ENCODE results near the gene RANBP10.

The RANBP10 gene

GRCh38 chr16:67733734-67734470 is 72.5 kb downstream of the RANBP10 start:
- H3K9ac ChIP-seq (ENCODE audit: low read length), result no peak overlapping the region
- H3K4me3 ChIP-seq (ENCODE audit: low read length), result no peak overlapping the region
- H3K36me3 ChIP-seq (ENCODE audit: control insufficient read depth, low read depth, low read length), result peaks cover 20% of the 10 kb centered on the region
- H3K9me3 ChIP-seq (ENCODE audit: control insufficient read depth, low read depth, low read length), result no peaks in the 10 kb centered on the region
- no peak overlapping the region for H3K27ac ChIP-seq (ENCODE audit: low read length)
- no peaks in the 10 kb centered on the region for H3K27me3 ChIP-seq (ENCODE audit: control insufficient read depth, insufficient read depth, low read length)
- H3K4me1 ChIP-seq (ENCODE audit: control insufficient read depth, low read depth, low read length), result no peaks in the 10 kb centered on the region

- H3K4me1 ChIP-seq (ENCODE audit: control insufficient read depth, low read depth, low read length), result no peaks in the 10 kb centered on the region
- H3K27ac ChIP-seq (ENCODE audit: low read length), result no peak overlapping the region
- H3K9me3 ChIP-seq (ENCODE audit: control insufficient read depth, low read depth, low read length), result no peaks in the 10 kb centered on the region
- no peaks in the 10 kb centered on the region for H3K27me3 ChIP-seq (ENCODE audit: control insufficient read depth, insufficient read depth, low read length)
- H3K4me3 ChIP-seq (ENCODE audit: low read length), result no peak overlapping the region
- no peak overlapping the region for H3K9ac ChIP-seq (ENCODE audit: low read length)
- H3K36me3 ChIP-seq (ENCODE audit: control insufficient read depth, low read depth, low read length), result peaks cover 20% of the 10 kb centered on the region
These were observed 74.6 kb downstream of the RANBP10 start for GRCh38 chr16:67731753-67732095.

GRCh38 chr16:67731071-67731752 is 75.1 kb downstream of the RANBP10 start:
- Histone ChIP-seq H3K4me1 (ENCODE audit: control insufficient read depth, low read depth, low read length) (no peaks in the 10 kb centered on the region), H3K9ac (ENCODE audit: low read length) (no peak overlapping the region), H3K27me3 (ENCODE audit: control insufficient read depth, insufficient read depth, low read length) (no peaks in the 10 kb centered on the region), H3K36me3 (ENCODE audit: control insufficient read depth, low read depth, low read length) (peaks cover 20% of the 10 kb centered on the region), H3K27ac (ENCODE audit: low read length) (no peak overlapping the region), H3K4me3 (ENCODE audit: low read length) (no peak overlapping the region), H3K9me3 (ENCODE audit: control insufficient read depth, low read depth, low read length) (no peaks in the 10 kb centered on the region)

GRCh38 chr16:67730326-67730725 is 76.0 kb downstream of the RANBP10 start:
- Histone ChIP-seq H3K27ac (ENCODE audit: low read length) (no peak overlapping the region), H3K4me3 (ENCODE audit: low read length) (no peak overlapping the region), H3K27me3 (ENCODE audit: control insufficient read depth, insufficient read depth, low read length) (no peaks in the 10 kb centered on the region), H3K9ac (ENCODE audit: low read length) (no peak overlapping the region), H3K9me3 (ENCODE audit: control insufficient read depth, low read depth, low read length) (no peaks in the 10 kb centered on the region), H3K36me3 (ENCODE audit: control insufficient read depth, low read depth, low read length) (peaks cover 20% of the 10 kb centered on the region), H3K4me1 (ENCODE audit: control insufficient read depth, low read depth, low read length) (no peaks in the 10 kb centered on the region)

GRCh38 chr16:67729636-67730248 is 76.6 kb downstream of the RANBP10 start:
- no peak overlapping the region for H3K27ac ChIP-seq (ENCODE audit: low read length)
- H3K4me3 ChIP-seq (ENCODE audit: low read length), result no peak overlapping the region
- H3K4me1 ChIP-seq (ENCODE audit: control insufficient read depth, low read depth, low read length), result no peaks in the 10 kb centered on the region
- H3K9me3 ChIP-seq (ENCODE audit: control insufficient read depth, low read depth, low read length), result no peaks in the 10 kb centered on the region
- H3K27me3 ChIP-seq (ENCODE audit: control insufficient read depth, insufficient read depth, low read length), result no peaks in the 10 kb centered on the region
- H3K9ac ChIP-seq (ENCODE audit: low read length), result no peak overlapping the region
- H3K36me3 ChIP-seq (ENCODE audit: control insufficient read depth, low read depth, low read length), result peaks cover 20% of the 10 kb centered on the region

- Histone ChIP-seq H3K27ac (ENCODE audit: low read length) (no peak overlapping the region), H3K9ac (ENCODE audit: low read length) (no peak overlapping the region), H3K4me1 (ENCODE audit: control insufficient read depth, low read depth, low read length) (no peaks in the 10 kb centered on the region), H3K4me3 (ENCODE audit: low read length) (no peak overlapping the region), H3K9me3 (ENCODE audit: control insufficient read depth, low read depth, low read length) (no peaks in the 10 kb centered on the region), H3K27me3 (ENCODE audit: control insufficient read depth, insufficient read depth, low read length) (no peaks in the 10 kb centered on the region), H3K36me3 (ENCODE audit: control insufficient read depth, low read depth, low read length) (peaks cover 20% of the 10 kb centered on the region)
These were observed 78.6 kb downstream of the RANBP10 start for GRCh38 chr16:67727521-67728485.

GRCh38 chr16:67726106-67727034 is 80.0 kb downstream of the RANBP10 start:
- H3K9ac ChIP-seq (ENCODE audit: low read length), result no peak overlapping the region
- no peaks in the 10 kb centered on the region for H3K27me3 ChIP-seq (ENCODE audit: control insufficient read depth, insufficient read depth, low read length)
- no peaks in the 10 kb centered on the region for H3K9me3 ChIP-seq (ENCODE audit: control insufficient read depth, low read depth, low read length)
- H3K27ac ChIP-seq (ENCODE audit: low read length), result no peak overlapping the region
- peaks cover 20% of the 10 kb centered on the region for H3K36me3 ChIP-seq (ENCODE audit: control insufficient read depth, low read depth, low read length)
- H3K4me1 ChIP-seq (ENCODE audit: control insufficient read depth, low read depth, low read length), result no peaks in the 10 kb centered on the region
- no peak overlapping the region for H3K4me3 ChIP-seq (ENCODE audit: low read length)

- H3K9ac ChIP-seq (ENCODE audit: low read length), result no peak overlapping the region
- no peaks in the 10 kb centered on the region for H3K9me3 ChIP-seq (ENCODE audit: control insufficient read depth, low read depth, low read length)
- H3K27ac ChIP-seq (ENCODE audit: low read length), result no peak overlapping the region
- H3K27me3 ChIP-seq (ENCODE audit: control insufficient read depth, insufficient read depth, low read length), result no peaks in the 10 kb centered on the region
- H3K4me1 ChIP-seq (ENCODE audit: control insufficient read depth, low read depth, low read length), result peaks cover 4% of the 10 kb centered on the region
- H3K36me3 ChIP-seq (ENCODE audit: control insufficient read depth, low read depth, low read length), result peaks cover under 1% of the 10 kb centered on the region
- H3K4me3 ChIP-seq (ENCODE audit: low read length), result no peak overlapping the region
These were observed 82.5 kb downstream of the RANBP10 start for GRCh38 chr16:67723911-67724305.

GRCh38 chr16:67723151-67723910 is 83.0 kb downstream of the RANBP10 start:
- Histone ChIP-seq H3K27ac (ENCODE audit: low read length) (no peak overlapping the region), H3K27me3 (ENCODE audit: control insufficient read depth, insufficient read depth, low read length) (no peaks in the 10 kb centered on the region), H3K36me3 (ENCODE audit: control insufficient read depth, low read depth, low read length) (no peaks in the 10 kb centered on the region), H3K9me3 (ENCODE audit: control insufficient read depth, low read depth, low read length) (no peaks in the 10 kb centered on the region), H3K4me3 (ENCODE audit: low read length) (no peak overlapping the region), H3K4me1 (ENCODE audit: control insufficient read depth, low read depth, low read length) (peaks cover 5% of the 10 kb centered on the region), H3K9ac (ENCODE audit: low read length) (no peak overlapping the region)

- H3K9me3 ChIP-seq (ENCODE audit: control insufficient read depth, low read depth, low read length), result no peaks in the 10 kb centered on the region
- H3K4me1 ChIP-seq (ENCODE audit: control insufficient read depth, low read depth, low read length), result peaks cover 11% of the 10 kb centered on the region
- H3K27ac ChIP-seq (ENCODE audit: low read length), result no peak overlapping the region
- no peak overlapping the region for H3K9ac ChIP-seq (ENCODE audit: low read length)
- H3K27me3 ChIP-seq (ENCODE audit: control insufficient read depth, insufficient read depth, low read length), result no peaks in the 10 kb centered on the region
- H3K36me3 ChIP-seq (ENCODE audit: control insufficient read depth, low read depth, low read length), result no peaks in the 10 kb centered on the region
- H3K4me3 ChIP-seq (ENCODE audit: low read length), result peak overlapping the region; percentile 97
These were observed 86.1 kb downstream of the RANBP10 start for GRCh38 chr16:67720236-67720635.

Measured in iPS-18a (cell line).